HG02973 (cell line): ENCODE data around the gene CD9.

ENCODE experiments used
- ATAC-seq: cut with Tn5 transposase; IDR thresholded peaks from one replicate; pipeline ENCODE4 v1.9.1; 2021; ENCODE audit warnings: moderate library complexity; ENCODE audit not compliant: unreplicated experiment

The CD9 gene

GRCh38 chr12:6216581-6216980 is 16.4 kb downstream of the CD9 start:
- ATAC-seq: no peak

- no peak for ATAC-seq
Measured at GRCh38 chr12:6218347-6218925, 18.2 kb downstream of the CD9 start.

- no peak for ATAC-seq
Measured at GRCh38 chr12:6219980-6220379, 19.8 kb downstream of the CD9 start.

GRCh38 chr12:6221146-6221545 is 20.9 kb downstream of the CD9 start:
- no peak for ATAC-seq

GRCh38 chr12:6222078-6222654 is 22.0 kb downstream of the CD9 start:
- ATAC-seq: no peak

- ATAC-seq: no peak
Measured at GRCh38 chr12:6223545-6223944, 23.3 kb downstream of the CD9 start.

- no peak for ATAC-seq
Measured at GRCh38 chr12:6224550-6224949, 24.4 kb downstream of the CD9 start.

- no peak for ATAC-seq
Measured at GRCh38 chr12:6225630-6226001, 25.4 kb downstream of the CD9 start.

GRCh38 chr12:6226002-6226678 is 25.9 kb downstream of the CD9 start:
- ATAC-seq: no peak

GRCh38 chr12:6226679-6227051 is 26.5 kb downstream of the CD9 start:
- no peak for ATAC-seq

- ATAC-seq: no peak
Measured at GRCh38 chr12:6228535-6229223, 28.5 kb downstream of the CD9 start.

GRCh38 chr12:6229224-6230218 is 29.3 kb downstream of the CD9 start:
- no peak for ATAC-seq

GRCh38 chr12:6230321-6231110 is 30.3 kb downstream of the CD9 start:
- ATAC-seq: no peak

- ATAC-seq: no peak
Measured at GRCh38 chr12:6231359-6232268, 31.4 kb downstream of the CD9 start.

- no peak for ATAC-seq
Measured at GRCh38 chr12:6233121-6233971, 33.1 kb downstream of the CD9 start.

- no peak for ATAC-seq
Measured at GRCh38 chr12:6234214-6234613, 34.0 kb downstream of the CD9 start.

- ATAC-seq: no peak
Measured at GRCh38 chr12:6234906-6235305, 34.7 kb downstream of the CD9 start.

- ATAC-seq: no peak
Measured at GRCh38 chr12:6235499-6235898, 35.3 kb downstream of the CD9 start.
